Measurements from ENCODE around the gene MAMDC2.

Gene MAMDC2

GRCh38 chr9:70060883-70061507, 17.3 kb downstream of the MAMDC2 start:
- Histone ChIP-seq H2AFZ (ENCODE audit: low read depth, low read length, severe bottlenecking) (no peak overlapping the region), H3K79me2 (ENCODE audit: insufficient read depth, low read length) (no peaks in the 10 kb centered on the region), H3K4me3 (ENCODE audit: insufficient read depth, low read length, poor library complexity, severe bottlenecking) (no peak overlapping the region), H3K9me2 (replicated peaks; ENCODE audit: insufficient read depth, low read length) (no peaks in the 10 kb centered on the region), H3K9ac (ENCODE audit: low read length) (no peak overlapping the region), H4K20me1 (ENCODE audit: low read depth, low read length) (no peaks in the 10 kb centered on the region), H3K4me2 (ENCODE audit: low read depth, low read length, poor library complexity, severe bottlenecking) (no peak overlapping the region), H3K36me3 (ENCODE audit: low read length) (no peaks in the 10 kb centered on the region), H3K9me3 (ENCODE audit: insufficient read depth, low read length) (no peaks in the 10 kb centered on the region), H3K27ac (ENCODE audit: low read depth, low read length) (no peak overlapping the region), H3F3A (ENCODE audit: insufficient read depth) (no peaks in the 10 kb centered on the region), H3K27me3 (ENCODE audit: low read length) (no peaks in the 10 kb centered on the region)
- no peak for TF ChIP-seq CTCF (IDR thresholded peaks at IDR 0.05; ENCODE audit: insufficient read depth, low read length, poor library complexity, severe bottlenecking)
- TF ChIP-seq EZH2phosphoT487 (conservative IDR thresholded peaks at IDR 0.05; ENCODE audit: low read length): no peak

- no peaks in the 10 kb centered on the region for H4K20me1 ChIP-seq (ENCODE audit: low read depth, low read length)
- H3K4me2 ChIP-seq (ENCODE audit: low read depth, low read length, poor library complexity, severe bottlenecking): no peak overlapping the region
- H3K9me2 ChIP-seq (replicated peaks; ENCODE audit: insufficient read depth, low read length): no peaks in the 10 kb centered on the region
- no peak overlapping the region for H2AFZ ChIP-seq (ENCODE audit: low read depth, low read length, severe bottlenecking)
- no peak overlapping the region for H3K27ac ChIP-seq (ENCODE audit: low read depth, low read length)
- H3K9me3 ChIP-seq (ENCODE audit: insufficient read depth, low read length): no peaks in the 10 kb centered on the region
- no peak overlapping the region for H3K4me3 ChIP-seq (ENCODE audit: insufficient read depth, low read length, poor library complexity, severe bottlenecking)
- no peak for TF ChIP-seq CTCF (IDR thresholded peaks at IDR 0.05; ENCODE audit: insufficient read depth, low read length, poor library complexity, severe bottlenecking)
- H3F3A ChIP-seq (ENCODE audit: insufficient read depth): no peaks in the 10 kb centered on the region
- H3K9ac ChIP-seq (ENCODE audit: low read length): no peak overlapping the region
- H3K27me3 ChIP-seq (ENCODE audit: low read length): no peaks in the 10 kb centered on the region
- H3K79me2 ChIP-seq (ENCODE audit: insufficient read depth, low read length): no peaks in the 10 kb centered on the region
- H3K36me3 ChIP-seq (ENCODE audit: low read length): no peaks in the 10 kb centered on the region
These were observed 18.1 kb downstream of the MAMDC2 start for GRCh38 chr9:70061776-70062175.

- Histone ChIP-seq H3K9me2 (replicated peaks; ENCODE audit: insufficient read depth, low read length) (no peaks in the 10 kb centered on the region), H3K27me3 (ENCODE audit: low read length) (no peaks in the 10 kb centered on the region), H4K20me1 (ENCODE audit: low read depth, low read length) (no peaks in the 10 kb centered on the region), H3K36me3 (ENCODE audit: low read length) (no peaks in the 10 kb centered on the region), H3K27ac (ENCODE audit: low read depth, low read length) (no peak overlapping the region), H3K4me3 (ENCODE audit: insufficient read depth, low read length, poor library complexity, severe bottlenecking) (no peak overlapping the region), H3K9ac (ENCODE audit: low read length) (no peak overlapping the region), H3K79me2 (ENCODE audit: insufficient read depth, low read length) (no peaks in the 10 kb centered on the region), H3K4me2 (ENCODE audit: low read depth, low read length, poor library complexity, severe bottlenecking) (no peak overlapping the region), H2AFZ (ENCODE audit: low read depth, low read length, severe bottlenecking) (no peak overlapping the region), H3F3A (ENCODE audit: insufficient read depth) (no peaks in the 10 kb centered on the region), H3K9me3 (ENCODE audit: insufficient read depth, low read length) (no peaks in the 10 kb centered on the region)
- TF ChIP-seq CTCF (IDR thresholded peaks at IDR 0.05; ENCODE audit: insufficient read depth, low read length, poor library complexity, severe bottlenecking): no peak
- no peak for TF ChIP-seq EZH2phosphoT487 (conservative IDR thresholded peaks at IDR 0.05; ENCODE audit: low read length)
These were observed 20.8 kb downstream of the MAMDC2 start for GRCh38 chr9:70064496-70064895.
